Left colon (tissue), 2 donors: ENCODE results near the gene PNPLA6. TPM values are rescaled to one million over a fixed set of nuclear protein-coding genes. Genes with fewer than 3 reads are reported as not detected.
"Not testable (repeated sequence)": the region's sequence is repeated elsewhere in the genome, so short reads cannot be mapped to it uniquely, and the experiment has no call there.

Experiments used
- ATAC-seq: fragments of 200-7000 bp; cut with Tn5 transposase; one replicate; pipeline ENCODE4 v1.9.1; 2020; ENCODE audit warnings: mild to moderate bottlenecking, moderate library complexity
- DNase-seq, 2 donors: peaks; one replicate each; pipeline ENCODE4 v3.0.0-alpha.2; 2020
- intact Hi-C, 2 donors: fragments of 100-400 bp; cut with DNase I in 1 of 2; cut with micrococcal nuclease in 1 of 2; formaldehyde crosslinking; loops; one replicate each; pipeline versions ENCODE4 v1.11.2 to v1.14.0; 2022; cut with DNase I, micrococcal nuclease
- total RNA-seq, 2 donors: library from RNA; stranded (reverse); fragmentation: NEBNext Ultra II Directional; extraction: Animal tissue kit (Norgen Biotek cat#: 25700); gene quantifications; one replicate each; pipeline ENCODE4 v1.2.1, GENCODE V29; 2021
- donor health status: DM: no; HTN: no; CAD: no.
- donor health status: DM: yes; HTN: yes; CAD: no.

Gene PNPLA6
- total RNA-seq, 2 donors from 2014 or later = 87.8 to 107 TPM

DNA sequence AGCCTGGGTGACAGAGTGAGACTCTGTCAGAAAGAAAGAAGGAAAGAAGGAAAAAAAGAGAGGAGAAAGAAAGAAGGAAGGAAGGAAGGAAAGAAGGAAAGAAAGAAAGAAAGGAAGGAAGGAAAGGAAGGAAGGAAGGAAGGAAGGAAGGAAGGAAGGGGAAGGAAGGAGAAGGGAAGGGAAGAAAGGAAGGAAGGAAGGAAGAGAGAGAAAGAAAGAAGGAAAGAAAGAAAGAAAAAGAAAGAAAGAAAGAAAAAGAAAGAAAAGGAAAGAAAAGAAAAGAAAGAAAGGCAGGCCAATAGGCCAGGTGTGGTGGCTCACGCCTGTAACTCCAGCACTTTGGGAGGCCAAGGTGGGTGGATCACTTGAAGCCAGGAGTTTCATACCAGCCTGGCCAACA lies 41.9 kb downstream of the PNPLA6 start:
- DNase-seq, ATAC-seq, intact Hi-C loops: not testable (repeated sequence)

DNA sequence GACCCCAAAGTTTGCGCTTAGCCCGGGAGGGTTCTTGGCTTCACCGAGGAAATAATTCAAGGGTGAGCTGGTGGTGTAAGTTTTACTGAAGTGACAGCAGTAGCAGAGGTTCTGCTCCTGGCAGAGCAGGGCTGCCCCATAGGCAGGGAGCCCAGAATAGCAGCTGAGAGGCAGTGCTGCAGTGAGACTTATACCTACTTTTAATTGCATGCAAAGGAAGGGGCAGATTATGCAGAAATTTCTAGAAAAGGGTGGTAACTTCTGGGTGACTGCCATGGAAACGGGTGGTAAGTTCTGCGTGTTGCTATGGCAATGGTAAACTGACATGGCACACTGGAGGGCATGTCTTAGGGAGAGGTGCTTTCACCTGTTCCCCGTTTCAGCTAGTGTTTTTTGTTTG lies 42.6 kb downstream of the PNPLA6 start:
- intact Hi-C loops = no loop called here
- ATAC-seq (no peak), DNase-seq (no peak)

DNA sequence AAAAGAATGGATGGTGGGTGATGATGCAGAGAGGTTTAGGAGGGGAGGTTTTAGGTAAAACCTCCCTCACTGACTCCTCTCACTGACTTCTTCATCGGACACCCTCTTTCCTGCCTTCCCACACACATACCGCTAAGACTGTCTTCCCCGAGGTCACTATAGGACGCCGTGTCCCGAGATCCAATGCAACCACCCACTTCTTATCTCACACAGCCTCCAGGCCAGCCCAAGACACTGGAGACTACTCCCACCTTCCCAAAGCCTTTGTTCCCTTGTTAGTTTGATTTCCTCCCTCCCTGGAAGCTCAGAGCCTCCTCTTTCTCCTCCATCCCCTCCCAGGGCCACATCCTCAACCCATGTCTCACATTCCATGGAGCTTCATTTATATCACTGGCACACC lies 43.7 kb downstream of the PNPLA6 start:
- DNase-seq = no peak
- intact Hi-C loops = no loop called here
- no peak for ATAC-seq

DNA sequence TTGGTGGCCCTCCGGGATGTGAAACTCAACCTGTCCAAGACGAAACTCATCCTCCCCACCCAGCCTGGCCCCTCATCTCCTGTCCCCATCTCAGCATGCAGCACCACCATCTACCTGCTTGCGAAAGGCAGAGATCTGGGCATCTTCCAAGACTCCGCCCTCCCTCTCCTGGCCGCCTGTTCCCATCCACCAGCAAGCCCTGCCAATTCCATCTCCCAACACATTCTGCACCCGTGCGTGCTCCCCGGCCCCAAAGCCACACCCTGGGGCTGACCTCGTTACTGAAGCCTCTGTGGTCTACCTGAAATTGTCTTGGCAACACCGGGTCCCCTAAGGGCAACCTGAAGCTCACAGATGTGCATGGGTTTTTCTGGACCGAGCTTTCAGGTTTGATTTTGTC lies 46.9 kb downstream of the PNPLA6 start:
- DNase-seq = no peak
- intact Hi-C loops = no loop called here
- ATAC-seq = no peak

DNA sequence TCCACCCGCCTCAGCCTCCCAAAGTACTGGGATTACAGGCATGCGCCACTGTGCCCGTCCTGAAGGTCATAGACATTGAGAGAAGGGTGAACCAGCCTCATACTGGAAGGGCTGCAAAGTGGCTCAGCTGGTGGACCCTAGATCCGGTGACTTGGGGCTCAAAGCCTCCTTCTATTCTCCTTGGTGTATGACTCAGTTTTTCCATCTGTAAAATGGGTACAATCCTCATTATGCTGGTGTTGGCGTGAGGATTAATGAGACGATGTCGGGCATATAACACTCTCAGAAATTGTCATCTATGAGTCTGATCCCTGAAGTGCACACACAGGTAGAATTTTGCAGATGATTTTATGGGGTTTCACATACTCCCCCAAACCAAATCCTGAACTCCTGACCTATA lies 54.3 kb downstream of the PNPLA6 start:
- intact Hi-C loops = no loop called here
- DNase-seq (no peak), ATAC-seq (no peak)

DNA sequence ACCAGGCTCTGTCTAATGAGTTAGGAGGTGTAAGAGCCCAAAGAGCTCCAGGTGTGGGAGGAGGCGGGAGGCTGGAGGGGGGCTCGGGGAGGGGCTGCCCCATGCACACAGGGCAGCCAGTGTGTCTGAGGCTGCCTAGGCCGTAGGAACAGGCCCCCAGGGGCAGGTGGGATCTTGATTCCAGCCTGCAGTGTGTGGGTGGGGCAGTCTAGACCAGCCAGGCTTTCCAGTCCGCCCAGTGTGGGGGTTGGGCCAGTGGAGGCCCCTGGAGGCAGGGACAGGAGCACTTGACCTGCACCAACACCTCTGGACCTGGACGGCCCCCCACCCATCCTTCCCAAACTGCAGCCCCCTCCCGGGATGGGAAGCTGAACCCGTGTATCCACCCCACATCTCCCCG lies 54.7 kb downstream of the PNPLA6 start:
- peak in 1 of 2 donors; percentile 63 for DNase-seq

DNA sequence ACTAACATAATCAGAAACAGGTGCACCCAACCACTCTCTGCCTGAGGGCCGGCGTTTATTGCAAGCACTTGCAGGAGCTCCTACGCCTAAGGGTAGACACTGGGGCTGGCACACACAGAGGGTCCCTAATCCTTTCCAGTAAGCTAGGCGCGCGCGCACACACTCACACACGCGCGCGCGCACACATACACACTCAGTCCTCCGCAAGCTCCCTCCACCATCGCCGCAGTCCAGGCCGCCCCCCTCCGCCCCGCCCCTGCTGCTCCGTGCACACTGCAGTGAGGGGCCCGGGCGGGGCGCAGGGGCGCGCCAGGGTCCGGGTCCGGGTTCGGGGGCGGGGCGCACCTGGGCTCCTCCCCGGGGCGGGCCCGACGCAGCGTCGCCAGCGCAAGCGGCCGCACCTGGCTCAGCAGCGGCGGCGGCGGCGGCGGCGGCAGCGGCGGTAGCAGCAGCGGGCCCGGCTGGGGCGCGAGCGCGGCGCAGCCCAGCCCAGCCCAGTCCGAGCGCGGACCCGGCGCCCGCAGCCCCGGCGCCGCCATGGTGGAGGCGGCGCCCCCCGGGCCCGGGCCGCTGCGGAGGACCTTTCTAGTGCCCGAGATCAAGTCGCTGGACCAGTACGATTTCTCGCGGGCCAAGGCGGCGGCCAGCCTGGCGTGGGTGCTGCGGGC lies 60.1 kb downstream of the PNPLA6 start, which contains the start of gene CAMSAP3:
Gene CAMSAP3 (plus strand): TSS at position 398 of the 668 bp plus-strand sequence. CDS start 140 bp downstream, at position 538.
- ATAC-seq = peak; percentile 91
- peak; percentile 60 to 78 for DNase-seq
- intact Hi-C loops = no loop called here

More for the DNA sequence above, 54.7 kb downstream of the PNPLA6 start:
- peak; percentile 71 for ATAC-seq
- intact Hi-C loops = no loop called here

DNA sequence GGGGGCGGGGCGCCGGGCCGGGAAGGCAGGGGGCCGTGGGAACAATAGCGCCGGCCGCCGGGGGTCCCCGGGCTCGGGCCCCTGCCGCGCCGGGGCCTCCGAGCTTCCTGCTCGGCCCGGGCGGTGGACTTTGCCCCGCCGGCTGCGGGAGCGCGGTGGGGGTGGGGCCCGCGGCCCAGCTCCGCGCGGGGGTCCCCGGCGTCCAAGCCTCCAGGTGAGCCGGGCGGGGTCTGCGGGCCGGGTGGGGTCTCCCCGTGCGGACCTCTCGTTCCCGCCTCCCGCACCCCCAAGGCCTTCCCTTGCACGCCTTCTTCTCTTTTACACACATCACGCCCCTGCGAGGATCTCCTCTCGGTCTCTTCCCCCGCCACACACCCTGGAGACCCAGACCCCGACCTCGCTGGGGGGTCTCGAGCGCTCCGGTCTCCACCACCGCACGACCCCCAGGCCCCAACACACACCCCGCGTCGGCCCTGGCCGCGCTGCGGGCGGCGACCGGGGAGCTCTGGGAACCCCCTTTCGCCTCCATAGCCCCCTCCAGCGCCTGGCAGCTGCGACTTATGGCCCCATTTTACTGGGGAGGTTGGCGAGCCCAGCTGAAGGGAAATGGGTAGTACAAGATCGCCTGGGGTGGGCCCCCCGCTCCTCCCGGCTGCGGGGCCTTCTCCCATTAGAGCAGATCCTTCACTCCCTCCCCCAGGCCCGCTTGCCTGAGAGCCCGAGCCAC lies 60.9 kb downstream of the PNPLA6 start:
- peak; percentile 78 for ATAC-seq
- intact Hi-C loops = no loop called here
- DNase-seq = peak in 1 of 2 donors; percentile 39

DNA sequence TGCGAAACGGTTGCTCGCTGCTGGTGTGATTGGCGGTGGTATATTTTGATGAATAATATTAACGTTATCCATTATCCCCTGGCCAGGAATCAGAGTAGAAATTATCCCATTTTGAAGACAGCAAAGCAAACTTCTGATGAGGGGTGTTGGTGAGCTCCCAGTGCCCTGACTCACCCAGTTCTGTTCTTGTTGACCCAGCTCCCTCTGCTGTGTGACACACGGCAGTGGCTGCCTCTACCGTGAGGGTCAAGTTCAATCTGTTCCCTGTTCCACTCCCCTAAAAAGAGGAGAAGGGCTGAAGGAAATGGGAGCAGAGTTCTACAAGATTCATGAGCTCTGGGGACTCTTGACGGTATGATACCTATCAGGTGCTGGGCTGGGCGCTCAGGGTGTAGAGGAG lies 62.2 kb downstream of the PNPLA6 start:
- no peak for ATAC-seq
- DNase-seq = no peak
- intact Hi-C loops = no loop called here

DNA sequence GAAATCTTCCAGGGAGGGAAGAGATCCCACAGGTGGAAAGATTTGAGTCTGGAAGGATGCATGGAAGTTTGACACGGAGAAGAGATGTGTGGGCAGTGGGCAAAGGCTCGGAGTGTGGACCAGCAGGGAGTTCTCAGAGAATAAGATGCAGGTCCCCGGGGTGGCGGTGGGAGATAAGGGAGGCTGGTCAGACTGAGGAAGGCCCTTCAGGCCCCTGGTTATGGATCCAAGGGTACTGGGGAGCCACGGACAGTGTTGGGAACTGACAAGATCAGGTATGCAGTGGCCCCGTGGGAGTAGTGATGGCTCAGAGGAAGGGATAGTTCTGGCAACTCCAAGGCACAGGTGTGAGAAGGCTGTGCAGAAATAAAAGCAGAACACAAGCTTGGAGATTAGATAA lies 62.7 kb downstream of the PNPLA6 start:
- DNase-seq = no peak
- intact Hi-C loops = no loop called here
- ATAC-seq = no peak

DNA sequence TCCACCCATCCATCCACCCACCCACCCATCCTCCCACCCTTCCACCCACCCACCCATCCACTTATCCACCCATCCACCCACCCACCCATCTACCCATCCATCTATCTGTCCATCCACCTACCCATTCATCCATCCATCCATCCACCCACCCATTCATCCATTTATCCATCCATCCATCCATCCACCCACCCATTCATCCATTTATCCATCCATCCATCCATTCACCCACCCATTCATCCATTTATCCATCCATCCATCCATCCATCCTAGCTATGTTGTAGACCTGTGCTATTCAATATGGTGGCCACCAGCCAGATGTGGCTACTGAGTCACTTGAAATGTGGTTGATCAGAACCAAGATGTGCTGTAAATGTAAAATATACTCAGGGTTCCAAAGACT lies 65.2 kb downstream of the PNPLA6 start:
- intact Hi-C loops = no loop called here
- no peak for ATAC-seq
- no peak for DNase-seq

DNA sequence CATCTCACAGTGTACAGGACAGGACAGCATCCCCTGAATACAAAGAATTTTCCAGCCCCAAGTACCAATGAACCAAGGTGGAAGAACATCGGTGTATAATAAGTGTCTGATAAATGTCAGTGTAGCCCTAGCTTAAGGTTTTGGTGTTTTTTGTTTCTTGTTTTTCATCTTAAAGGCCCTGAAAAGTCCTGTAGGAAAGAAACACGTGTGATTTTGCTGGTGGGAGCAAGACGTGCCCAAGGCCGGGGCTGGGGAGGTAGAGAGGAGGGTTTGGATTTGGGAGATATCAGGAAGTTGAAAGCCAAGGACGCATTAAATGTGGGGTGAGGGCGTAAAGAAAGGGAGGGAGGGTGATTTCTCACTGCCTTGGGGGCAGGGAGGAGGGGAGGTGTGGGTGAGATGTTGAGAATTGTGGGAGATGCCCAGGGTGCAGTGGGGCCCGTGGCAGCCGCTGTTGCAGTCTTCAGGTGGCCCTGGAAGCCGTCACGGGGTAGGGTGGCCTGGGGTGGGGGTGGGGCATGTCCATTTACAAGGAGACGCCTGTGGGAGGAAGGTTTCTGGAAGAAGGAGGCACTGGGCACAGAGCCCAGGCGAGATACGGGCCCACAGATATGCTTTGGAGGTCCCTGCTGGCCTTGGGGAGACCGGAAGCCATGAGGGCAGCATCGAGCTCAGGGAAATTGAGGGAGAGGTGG lies 66.9 kb downstream of the PNPLA6 start:
- intact Hi-C loops = no loop called here
- DNase-seq = no peak

DNA sequence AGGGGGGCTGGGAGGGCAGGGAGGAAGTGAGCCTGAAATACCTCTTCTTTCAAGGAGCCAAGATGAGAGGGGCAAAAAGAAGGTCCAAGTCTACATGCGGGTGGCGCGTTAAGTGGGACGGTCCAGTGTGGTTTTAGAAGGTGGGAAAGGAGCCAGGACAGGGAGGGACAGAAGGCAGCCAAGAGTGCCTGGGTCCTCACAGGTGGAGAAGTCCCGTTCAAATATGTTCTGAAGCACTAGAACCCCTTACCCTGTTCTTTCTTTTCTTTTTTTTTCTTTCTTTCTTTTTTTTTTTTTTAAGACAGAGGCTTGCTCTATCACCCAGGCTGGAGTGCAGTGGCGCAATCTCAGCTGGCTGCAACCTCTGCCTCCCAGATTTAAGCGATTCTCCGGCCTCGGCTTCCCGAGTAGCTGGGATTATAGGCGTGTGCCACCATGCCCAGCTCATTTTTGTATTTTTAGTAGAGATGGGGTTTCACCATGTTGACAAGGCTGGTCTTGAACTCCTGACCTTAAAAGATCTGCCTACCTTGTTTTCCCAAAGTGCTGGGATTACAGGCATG lies 67.5 kb downstream of the PNPLA6 start:
- ATAC-seq = no peak
- DNase-seq = no peak
- intact Hi-C loops = no loop called here

More for the DNA sequence above, 66.9 kb downstream of the PNPLA6 start:
- ATAC-seq = no peak

DNA sequence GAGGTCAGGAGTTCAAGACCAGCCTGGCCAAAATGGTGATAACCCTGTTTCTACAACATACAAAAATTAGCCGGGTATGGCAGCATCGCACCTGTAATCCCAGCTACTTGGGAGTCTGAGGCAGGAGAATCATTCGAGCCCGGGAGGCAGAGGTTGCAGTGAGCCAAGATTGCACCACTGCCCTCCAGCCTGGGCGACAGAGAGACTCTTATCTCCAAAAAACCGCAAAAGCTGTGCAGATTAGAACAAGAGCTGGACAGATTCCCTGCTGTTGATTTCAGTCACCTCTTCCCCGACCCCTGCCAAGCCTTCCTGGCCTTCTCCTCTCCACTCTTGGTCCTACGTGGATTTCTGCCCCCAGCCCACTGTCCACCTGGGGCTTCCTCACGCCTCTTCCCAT lies 68.4 kb downstream of the PNPLA6 start:
- ATAC-seq (no peak), DNase-seq (no peak)
- intact Hi-C loops = no loop called here

DNA sequence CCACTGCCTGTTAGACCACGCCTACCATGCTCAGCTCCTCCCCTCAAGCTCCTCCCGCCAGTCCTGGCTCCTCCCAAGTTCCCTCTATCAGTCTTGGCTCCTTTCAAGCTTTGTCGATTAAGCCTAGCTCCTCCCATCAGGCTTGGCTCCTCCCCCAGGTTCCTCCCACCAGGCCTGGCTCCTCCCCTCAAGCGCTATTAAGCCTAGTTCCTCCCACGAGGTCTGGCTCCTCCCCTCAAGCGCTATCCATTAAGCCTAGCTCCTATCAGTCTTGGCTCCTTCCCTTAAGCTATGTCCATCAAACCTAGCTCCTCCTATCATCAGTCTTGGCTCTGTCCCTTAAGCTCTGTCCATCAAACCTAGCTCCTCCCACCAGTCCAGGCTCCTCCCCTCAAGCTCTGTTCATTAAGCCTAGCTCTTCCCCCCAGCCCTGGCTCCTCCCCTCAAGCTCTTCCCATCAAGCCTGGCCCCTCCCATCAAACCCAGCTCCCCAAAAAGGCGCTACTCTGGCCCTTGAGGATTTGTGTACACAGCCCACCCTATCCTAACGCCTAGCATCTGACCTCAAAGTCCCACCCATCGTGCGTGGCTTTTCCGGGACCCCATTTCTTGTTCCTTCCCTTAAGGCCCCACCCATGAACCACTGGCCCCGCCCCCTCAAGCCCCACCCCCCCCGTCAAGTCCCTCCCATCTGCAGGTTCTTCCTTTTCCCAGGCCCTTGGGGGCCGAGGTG lies 70.1 kb downstream of the PNPLA6 start:
- DNase-seq (no peak), ATAC-seq (peak; percentile 66)
- intact Hi-C loops = no loop called here

DNA sequence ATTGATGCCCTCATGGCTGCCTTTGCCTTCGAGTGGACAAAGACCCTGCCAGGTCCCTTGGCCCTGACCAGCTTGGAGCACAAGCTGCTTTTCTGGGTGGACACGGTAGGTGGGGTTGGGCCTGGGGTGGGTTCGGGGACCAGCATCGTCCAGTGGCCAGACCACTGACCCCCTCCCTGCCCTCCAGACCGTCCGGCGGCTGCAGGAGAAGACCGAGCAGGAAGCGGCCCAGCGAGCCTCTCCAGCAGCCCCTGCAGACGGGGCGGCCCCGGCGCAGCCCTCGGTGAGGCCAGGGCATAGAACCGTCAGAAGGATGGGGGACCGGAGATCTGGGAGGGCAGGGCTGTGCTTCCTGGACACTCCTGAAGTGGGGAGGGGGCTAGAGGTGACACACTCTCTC lies 70.8 kb downstream of the PNPLA6 start:
- ATAC-seq = no peak
- no peak for DNase-seq
- intact Hi-C loops = no loop called here

DNA sequence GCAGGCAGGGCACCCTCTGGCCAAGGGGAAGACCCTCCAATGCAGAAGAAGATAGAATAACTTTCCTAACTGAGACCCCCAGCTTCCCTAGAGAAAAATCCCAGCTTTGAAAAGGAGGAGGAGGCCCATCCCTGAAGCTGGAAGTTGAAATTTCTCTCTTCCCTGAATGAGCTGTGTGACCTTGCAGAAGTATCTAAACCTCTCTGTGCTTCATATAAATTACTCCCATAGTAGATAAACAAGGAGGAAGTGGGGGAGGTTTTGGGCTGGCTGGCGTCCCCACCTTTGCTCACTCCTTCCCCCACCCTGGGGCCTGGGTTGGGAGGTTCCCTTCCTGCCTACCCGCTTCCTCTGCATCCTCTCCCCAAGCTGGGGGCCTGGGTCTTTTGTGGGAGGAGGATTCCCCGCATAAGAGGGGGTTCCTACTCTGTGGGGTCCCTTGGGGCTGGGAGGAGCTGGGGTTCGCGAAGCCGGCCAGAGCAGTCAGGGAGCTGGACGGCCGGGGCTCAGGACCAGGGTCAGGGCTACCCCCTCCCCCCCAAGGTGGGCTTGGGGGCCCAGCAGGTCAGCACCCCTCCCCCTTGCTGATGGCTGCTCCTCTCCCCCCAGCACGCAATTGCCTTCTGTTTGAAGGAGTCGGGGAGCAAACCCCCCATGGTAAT lies 71.8 kb downstream of the PNPLA6 start:
- ATAC-seq (no peak), DNase-seq (no peak)
- intact Hi-C loops = no loop called here

DNA sequence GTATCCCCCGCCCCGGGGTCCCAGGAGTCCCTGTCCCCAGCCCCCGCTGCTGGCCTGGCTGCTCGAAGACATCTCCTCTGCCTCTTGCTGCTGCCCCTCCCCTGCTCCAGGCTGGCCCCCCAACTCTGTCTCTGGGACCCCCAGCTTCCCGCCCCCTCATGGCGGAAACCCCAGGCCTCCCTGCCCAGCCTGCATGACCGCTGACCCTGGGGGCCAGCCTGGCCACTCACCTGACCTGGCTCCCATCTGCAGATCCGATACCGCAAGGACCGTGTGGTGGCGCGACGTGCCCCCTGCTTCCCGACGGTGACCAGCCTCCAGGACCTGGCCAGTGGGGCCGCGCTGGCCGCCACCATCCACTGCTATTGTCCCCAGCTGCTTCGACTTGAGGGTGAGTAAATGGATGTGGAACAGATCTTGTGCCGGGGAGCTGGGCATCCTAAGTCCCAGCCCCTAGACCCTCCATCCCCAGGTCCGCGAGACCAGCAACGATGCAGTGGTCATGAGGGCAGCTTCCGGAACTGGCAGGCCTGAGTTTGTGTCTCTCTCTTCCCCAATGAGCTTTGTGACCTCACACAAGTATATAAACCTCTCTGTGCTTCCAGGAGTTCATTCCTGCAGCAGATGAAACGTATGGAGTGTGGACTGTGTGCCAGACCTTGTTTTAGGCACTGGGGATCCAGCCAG lies 72.5 kb downstream of the PNPLA6 start:
- DNase-seq (no peak), ATAC-seq (no peak)
- intact Hi-C loops = no loop called here
